Parathyroid adenoma (tissue), 2 donors: ENCODE results near the gene KLK2.

Experiments
- H2AFZ ChIP-seq: fragments of 300-600 bp; sonication (generic); one replicate; pipeline ENCODE4 v1.7.0; 2017; ENCODE audit warnings: antibody characterized with exemption, mild to moderate bottlenecking
- H3K27ac ChIP-seq: fragments of 300-600 bp; sonication (generic); one replicate; pipeline ENCODE4 v1.7.0; 2017
- H3K27me3 ChIP-seq: fragments of 300-600 bp; sonication (generic); one replicate; pipeline ENCODE4 v1.7.0; 2017; ENCODE audit warnings: low read length; ENCODE audit not compliant: control insufficient read depth, insufficient read depth
- H3K36me3 ChIP-seq: fragments of 300-600 bp; sonication (generic); one replicate; pipeline ENCODE4 v1.7.0; 2017; ENCODE audit warnings: low read length; ENCODE audit not compliant: control insufficient read depth, insufficient read depth
- H3K4me1 ChIP-seq: fragments of 300-600 bp; sonication (generic); one replicate; pipeline ENCODE4 v1.7.0; 2017; ENCODE audit warnings: control low read depth
- H3K4me2 ChIP-seq: fragments of 300-600 bp; sonication (generic); one replicate; pipeline ENCODE4 v1.7.0; 2017; ENCODE audit warnings: low read length
- H3K4me3 ChIP-seq: fragments of 300-600 bp; sonication (generic); one replicate; pipeline ENCODE4 v1.7.0; 2017; ENCODE audit warnings: low read depth, low read length
- H3K79me2 ChIP-seq: fragments of 300-600 bp; sonication (generic); one replicate; pipeline ENCODE4 v1.7.0; 2017; ENCODE audit warnings: control low read depth
- H3K9ac ChIP-seq: fragments of 300-600 bp; sonication (generic); one replicate; pipeline ENCODE4 v1.7.0; 2017; ENCODE audit warnings: mild to moderate bottlenecking
- H3K9me3 ChIP-seq: fragments of 300-600 bp; sonication (generic); one replicate; pipeline ENCODE4 v1.7.0; 2017; ENCODE audit warnings: low read length; ENCODE audit not compliant: control insufficient read depth
- TF ChIP-seq, protein P1 (sequence below): fragments of 300-600 bp; sonication (generic); IDR thresholded peaks from one replicate; pipeline ENCODE4 v1.7.0; 2017; ENCODE audit warnings: antibody characterized with exemption, mild to moderate bottlenecking
- donor health status: primary hyperparathyroidism.

Gene KLK2

GRCh38 chr19:50882188-50882587 is 8.9 kb downstream of the KLK2 start:
- H3K4me1 ChIP-seq, result no peaks in the 10 kb centered on the region
- no peaks in the 10 kb centered on the region for H3K36me3 ChIP-seq
- no peaks in the 10 kb centered on the region for H3K9me3 ChIP-seq
- no peak overlapping the region for H2AFZ ChIP-seq
- no peak overlapping the region for H3K4me3 ChIP-seq
- no peaks in the 10 kb centered on the region for H3K79me2 ChIP-seq
- H3K9ac ChIP-seq, result no peak overlapping the region
- TF ChIP-seq, protein P1, sequence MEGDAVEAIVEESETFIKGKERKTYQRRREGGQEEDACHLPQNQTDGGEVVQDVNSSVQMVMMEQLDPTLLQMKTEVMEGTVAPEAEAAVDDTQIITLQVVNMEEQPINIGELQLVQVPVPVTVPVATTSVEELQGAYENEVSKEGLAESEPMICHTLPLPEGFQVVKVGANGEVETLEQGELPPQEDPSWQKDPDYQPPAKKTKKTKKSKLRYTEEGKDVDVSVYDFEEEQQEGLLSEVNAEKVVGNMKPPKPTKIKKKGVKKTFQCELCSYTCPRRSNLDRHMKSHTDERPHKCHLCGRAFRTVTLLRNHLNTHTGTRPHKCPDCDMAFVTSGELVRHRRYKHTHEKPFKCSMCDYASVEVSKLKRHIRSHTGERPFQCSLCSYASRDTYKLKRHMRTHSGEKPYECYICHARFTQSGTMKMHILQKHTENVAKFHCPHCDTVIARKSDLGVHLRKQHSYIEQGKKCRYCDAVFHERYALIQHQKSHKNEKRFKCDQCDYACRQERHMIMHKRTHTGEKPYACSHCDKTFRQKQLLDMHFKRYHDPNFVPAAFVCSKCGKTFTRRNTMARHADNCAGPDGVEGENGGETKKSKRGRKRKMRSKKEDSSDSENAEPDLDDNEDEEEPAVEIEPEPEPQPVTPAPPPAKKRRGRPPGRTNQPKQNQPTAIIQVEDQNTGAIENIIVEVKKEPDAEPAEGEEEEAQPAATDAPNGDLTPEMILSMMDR, result no peak
- H3K27me3 ChIP-seq, result no peaks in the 10 kb centered on the region
- H3K27ac ChIP-seq, result no peak overlapping the region
- no peak overlapping the region for H3K4me2 ChIP-seq

- Histone ChIP-seq H3K4me2 (no peak overlapping the region), H3K9ac (no peak overlapping the region), H3K27ac (no peak overlapping the region), H2AFZ (no peak overlapping the region), H3K79me2 (no peaks in the 10 kb centered on the region), H3K27me3 (no peaks in the 10 kb centered on the region), H3K4me1 (no peaks in the 10 kb centered on the region), H3K4me3 (no peak overlapping the region), H3K36me3 (no peaks in the 10 kb centered on the region), H3K9me3 (no peaks in the 10 kb centered on the region)
- TF ChIP-seq, protein P1, result no peak
Measured at GRCh38 chr19:50889638-50890037, 16.4 kb downstream of the KLK2 start.

DNA sequence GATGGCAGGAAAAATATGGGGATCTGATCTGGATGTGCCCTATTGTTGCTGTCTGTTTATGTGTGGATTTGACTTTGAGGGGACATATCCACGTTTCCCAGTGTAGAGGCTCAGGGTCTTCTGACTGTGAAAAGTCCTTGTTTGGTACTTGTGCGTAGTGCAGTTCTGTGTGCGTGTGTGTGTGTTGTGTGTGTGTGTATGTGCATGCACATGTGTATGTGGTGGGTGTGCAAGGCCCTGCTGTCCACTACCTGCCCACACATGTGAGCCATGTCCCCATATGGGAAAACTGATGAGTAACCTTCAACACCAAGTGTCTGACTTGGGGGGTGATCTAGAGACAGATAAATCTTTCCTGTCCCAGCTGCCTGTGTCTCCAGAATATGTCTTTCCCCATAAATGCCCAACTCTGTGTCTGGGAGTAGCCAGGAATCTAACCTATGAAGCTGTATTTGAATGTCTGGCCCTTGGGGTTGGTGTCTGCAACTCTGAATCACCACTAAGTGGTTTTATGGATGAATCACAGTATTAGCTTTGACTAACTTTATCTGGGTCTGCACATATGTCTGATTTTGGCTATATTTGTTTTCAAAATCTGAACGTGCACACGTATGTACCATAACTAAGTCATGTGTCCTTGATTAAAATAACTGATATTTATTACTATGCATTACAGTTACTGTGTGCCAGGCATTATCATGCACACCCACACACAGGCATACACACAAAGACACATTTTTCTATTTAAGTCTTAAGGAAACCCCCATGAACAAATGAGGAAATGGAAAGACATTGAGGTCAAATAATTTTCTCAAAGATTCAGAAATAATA is 17.4 kb downstream of the KLK2 start:
- Histone ChIP-seq H3K4me2 (no peak overlapping the region), H2AFZ (no peak overlapping the region), H3K27me3 (no peaks in the 10 kb centered on the region), H3K36me3 (no peaks in the 10 kb centered on the region), H3K9ac (no peak overlapping the region), H3K4me3 (no peak overlapping the region), H3K79me2 (no peaks in the 10 kb centered on the region), H3K4me1 (no peaks in the 10 kb centered on the region), H3K27ac (no peak overlapping the region), H3K9me3 (no peaks in the 10 kb centered on the region)
- TF ChIP-seq, protein P1, result no peak

GRCh38 chr19:50891253-50891625 is 18.0 kb downstream of the KLK2 start:
- Histone ChIP-seq H3K4me3 (no peak overlapping the region), H3K9ac (no peak overlapping the region), H3K4me2 (no peak overlapping the region), H3K36me3 (no peaks in the 10 kb centered on the region), H3K27ac (no peak overlapping the region), H3K4me1 (no peaks in the 10 kb centered on the region), H3K9me3 (no peaks in the 10 kb centered on the region), H3K79me2 (no peaks in the 10 kb centered on the region), H2AFZ (no peak overlapping the region), H3K27me3 (no peaks in the 10 kb centered on the region)
- TF ChIP-seq, protein P1, result no peak
